ENCODE results near the gene HMCES. TPM values are rescaled to one million over a fixed set of nuclear protein-coding genes. Genes with fewer than 3 reads are reported as not detected.
A peak's percentile ranks its signal among the peaks of the same experiment; 100 is the strongest.

HMCES gene
- total RNA-seq, 1 donor = 29.4 TPM

- DNase-seq (ENCODE audit: low read depth) = no peak
Measured at GRCh38 chr3:129281726-129282125, 3.1 kb downstream of the HMCES start.

GRCh38 chr3:129282727-129283327 lies 4.2 kb downstream of the HMCES start:
- no peak overlapping the region for H3K4me3 ChIP-seq (ENCODE audit: low read depth, low read length)
- DNase-seq (ENCODE audit: low read depth) = no peak
- TF ChIP-seq CTCF (IDR thresholded peaks at IDR 0.05; ENCODE audit: insufficient read depth, low read depth, low read length) = no peak

More at GRCh38 chr3:129281726-129282125, 3.1 kb downstream of the HMCES start:
- TF ChIP-seq CTCF (IDR thresholded peaks at IDR 0.05; ENCODE audit: insufficient read depth, low read depth, low read length) = no peak
- no peak overlapping the region for H3K4me3 ChIP-seq (ENCODE audit: low read depth, low read length)

GRCh38 chr3:129286081-129286480 lies 7.4 kb downstream of the HMCES start:
- DNase-seq (ENCODE audit: low read depth) = peak; percentile 97
- no peak overlapping the region for H3K4me3 ChIP-seq (ENCODE audit: low read depth, low read length)
- no peak for TF ChIP-seq CTCF (IDR thresholded peaks at IDR 0.05; ENCODE audit: insufficient read depth, low read depth, low read length)

GRCh38 chr3:129288446-129288845 lies 9.8 kb downstream of the HMCES start:
- no peak for TF ChIP-seq CTCF (IDR thresholded peaks at IDR 0.05; ENCODE audit: insufficient read depth, low read depth, low read length)
- no peak for DNase-seq (ENCODE audit: low read depth)
- H3K4me3 ChIP-seq (ENCODE audit: low read depth, low read length) = no peak overlapping the region

- H3K4me3 ChIP-seq (ENCODE audit: low read depth, low read length) = no peak overlapping the region
- no peak for TF ChIP-seq CTCF (IDR thresholded peaks at IDR 0.05; ENCODE audit: insufficient read depth, low read depth, low read length)
- DNase-seq (ENCODE audit: low read depth) = peak; percentile 86
Measured at GRCh38 chr3:129289201-129289921, 10.7 kb downstream of the HMCES start.

GRCh38 chr3:129291236-129291886 lies 12.7 kb downstream of the HMCES start:
- no peak for TF ChIP-seq CTCF (IDR thresholded peaks at IDR 0.05; ENCODE audit: insufficient read depth, low read depth, low read length)
- no peak for DNase-seq (ENCODE audit: low read depth)
- H3K4me3 ChIP-seq (ENCODE audit: low read depth, low read length) = no peak overlapping the region
